Osteocyte (in vitro differentiated cells): ENCODE data around the gene NOL12. TPM values are rescaled to one million over a fixed set of nuclear protein-coding genes. Genes with fewer than 3 reads are reported as not detected.

ENCODE experiments used
- DNase-seq: peaks from one replicate; pipeline ENCODE4 v3.0.0; 2021; ENCODE audit warnings: mixed read lengths; ENCODE audit not compliant: unreplicated experiment; ENCODE audit errors: extremely low spot score
- H3K27ac Mint-ChIP-seq: one replicate; pipeline ENCODE4 v1.8.0; 2021; ENCODE audit warnings: mild to moderate bottlenecking, mixed read lengths; ENCODE audit not compliant: unreplicated experiment
- H3K27me3 Mint-ChIP-seq: one replicate; pipeline ENCODE4 v1.8.0; 2021; ENCODE audit warnings: mixed read lengths; ENCODE audit not compliant: unreplicated experiment
- H3K36me3 Mint-ChIP-seq: one replicate; pipeline ENCODE4 v1.8.0; 2021; ENCODE audit warnings: mixed read lengths; ENCODE audit not compliant: unreplicated experiment
- H3K4me1 Mint-ChIP-seq: one replicate; pipeline ENCODE4 v1.8.0; 2021; ENCODE audit warnings: mixed read lengths; ENCODE audit not compliant: unreplicated experiment
- H3K4me3 Mint-ChIP-seq: one replicate; pipeline ENCODE4 v1.8.0; 2021; ENCODE audit warnings: mild to moderate bottlenecking, moderate library complexity, mixed read lengths; ENCODE audit not compliant: unreplicated experiment
- H3K9me3 Mint-ChIP-seq: one replicate; pipeline ENCODE4 v1.8.0; 2021; ENCODE audit warnings: mixed read lengths; ENCODE audit not compliant: unreplicated experiment
- total RNA-seq: library from RNA; stranded (reverse); gene quantifications from 2 replicates; pipeline ENCODE4 v1.2.1, GENCODE V29; 2021
- TF ChIP-seq, protein P1 (sequence below): fragments of 200-600 bp; sonication (generic); IDR thresholded peaks from 2 replicates; pipeline ENCODE4 v1.5.0; 2021; ENCODE audit warnings: antibody characterized with exemption, mild to moderate bottlenecking, moderate library complexity

NOL12 gene
- total RNA-seq, 1 donor from 2014 or later, result 22.7 TPM

DNA sequence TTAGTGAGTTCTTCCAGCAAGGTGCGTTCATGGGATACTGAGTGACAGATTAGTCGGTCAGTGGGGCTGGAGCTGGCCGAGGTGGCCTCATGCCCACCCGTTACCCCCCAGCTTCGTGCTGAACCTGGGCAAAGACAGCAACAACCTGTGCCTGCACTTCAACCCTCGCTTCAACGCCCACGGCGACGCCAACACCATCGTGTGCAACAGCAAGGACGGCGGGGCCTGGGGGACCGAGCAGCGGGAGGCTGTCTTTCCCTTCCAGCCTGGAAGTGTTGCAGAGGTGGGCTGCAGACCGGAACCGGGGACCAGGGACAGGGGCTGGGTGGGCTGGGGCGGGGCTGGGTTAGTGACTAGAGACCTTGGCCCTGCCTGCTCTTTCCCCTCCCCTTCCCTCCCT is 7.8 kb upstream of the NOL12 start:
- H3K36me3 Mint-ChIP-seq, result peaks cover 10% of the 10 kb centered on the region
- no peak for DNase-seq
- no peaks in the 10 kb centered on the region for H3K27me3 Mint-ChIP-seq
- no peak overlapping the region for H3K27ac Mint-ChIP-seq
- H3K4me1 Mint-ChIP-seq, result peaks cover 49% of the 10 kb centered on the region
- no peak overlapping the region for H3K4me3 Mint-ChIP-seq
- H3K9me3 Mint-ChIP-seq, result no peaks in the 10 kb centered on the region
- TF ChIP-seq, protein P1, sequence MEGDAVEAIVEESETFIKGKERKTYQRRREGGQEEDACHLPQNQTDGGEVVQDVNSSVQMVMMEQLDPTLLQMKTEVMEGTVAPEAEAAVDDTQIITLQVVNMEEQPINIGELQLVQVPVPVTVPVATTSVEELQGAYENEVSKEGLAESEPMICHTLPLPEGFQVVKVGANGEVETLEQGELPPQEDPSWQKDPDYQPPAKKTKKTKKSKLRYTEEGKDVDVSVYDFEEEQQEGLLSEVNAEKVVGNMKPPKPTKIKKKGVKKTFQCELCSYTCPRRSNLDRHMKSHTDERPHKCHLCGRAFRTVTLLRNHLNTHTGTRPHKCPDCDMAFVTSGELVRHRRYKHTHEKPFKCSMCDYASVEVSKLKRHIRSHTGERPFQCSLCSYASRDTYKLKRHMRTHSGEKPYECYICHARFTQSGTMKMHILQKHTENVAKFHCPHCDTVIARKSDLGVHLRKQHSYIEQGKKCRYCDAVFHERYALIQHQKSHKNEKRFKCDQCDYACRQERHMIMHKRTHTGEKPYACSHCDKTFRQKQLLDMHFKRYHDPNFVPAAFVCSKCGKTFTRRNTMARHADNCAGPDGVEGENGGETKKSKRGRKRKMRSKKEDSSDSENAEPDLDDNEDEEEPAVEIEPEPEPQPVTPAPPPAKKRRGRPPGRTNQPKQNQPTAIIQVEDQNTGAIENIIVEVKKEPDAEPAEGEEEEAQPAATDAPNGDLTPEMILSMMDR, result no peak

DNA sequence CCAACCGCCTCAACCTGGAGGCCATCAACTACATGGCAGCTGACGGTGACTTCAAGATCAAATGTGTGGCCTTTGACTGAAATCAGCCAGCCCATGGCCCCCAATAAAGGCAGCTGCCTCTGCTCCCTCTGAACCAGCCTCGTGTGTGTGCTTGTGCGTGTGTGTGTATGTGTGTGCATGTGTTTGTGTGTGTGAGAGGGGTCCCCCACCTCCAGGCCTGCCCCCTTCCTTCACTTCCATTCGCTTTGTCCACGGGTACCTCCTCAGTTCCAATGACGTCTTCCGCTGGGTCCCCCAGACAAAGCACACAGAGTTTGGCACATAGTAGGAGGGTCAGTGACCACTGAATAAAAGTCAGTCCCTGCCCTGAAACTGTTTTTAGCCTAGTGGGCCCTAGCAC is 6.5 kb upstream of the NOL12 start:
- Mint-ChIP-seq H3K27me3 (no peaks in the 10 kb centered on the region), H3K9me3 (no peaks in the 10 kb centered on the region), H3K36me3 (peaks cover 10% of the 10 kb centered on the region), H3K4me1 (peaks cover 41% of the 10 kb centered on the region), H3K27ac (peak overlapping the region; percentile 38), H3K4me3 (peak overlapping the region; percentile 57)
- TF ChIP-seq, protein P1, result no peak
- no peak for DNase-seq

DNA sequence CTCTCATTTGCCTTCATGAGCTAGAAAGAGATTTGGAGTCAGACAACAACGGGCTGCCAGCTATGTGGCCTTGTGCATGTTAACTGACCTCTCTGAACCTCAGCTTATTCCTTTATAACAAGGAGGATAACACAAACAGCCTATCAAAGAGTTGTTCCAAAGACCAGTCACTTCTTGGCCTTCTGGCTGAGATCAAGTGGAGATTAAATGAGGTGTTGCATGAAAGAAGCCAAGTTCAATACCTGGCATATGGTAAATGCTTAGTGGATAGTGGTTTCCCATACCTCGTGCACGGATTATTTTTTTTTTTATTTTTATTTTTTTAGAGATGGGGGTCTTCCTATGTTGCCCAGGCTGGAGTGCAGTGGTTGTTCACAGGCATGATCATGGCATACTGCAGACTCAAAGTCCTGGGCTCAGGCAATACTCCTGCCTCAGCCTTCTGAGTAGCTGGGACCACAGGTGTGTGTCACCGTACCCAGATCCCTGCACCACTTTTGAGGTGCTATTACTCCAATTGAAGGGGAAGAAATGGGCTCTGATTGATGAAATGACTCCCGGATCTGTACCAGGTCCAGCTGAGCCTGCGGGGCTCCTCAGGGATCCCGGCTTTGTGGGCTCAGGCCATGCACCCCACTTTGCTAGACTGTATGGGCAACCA is 5.8 kb upstream of the NOL12 start:
- peaks cover 34% of the 10 kb centered on the region for H3K4me1 Mint-ChIP-seq
- H3K4me3 Mint-ChIP-seq, result no peak overlapping the region
- H3K36me3 Mint-ChIP-seq, result peaks cover 10% of the 10 kb centered on the region
- TF ChIP-seq, protein P1, result no peak
- peak overlapping the region; percentile 50 for H3K27ac Mint-ChIP-seq
- H3K27me3 Mint-ChIP-seq, result no peaks in the 10 kb centered on the region
- H3K9me3 Mint-ChIP-seq, result no peaks in the 10 kb centered on the region
- DNase-seq, result no peak

DNA sequence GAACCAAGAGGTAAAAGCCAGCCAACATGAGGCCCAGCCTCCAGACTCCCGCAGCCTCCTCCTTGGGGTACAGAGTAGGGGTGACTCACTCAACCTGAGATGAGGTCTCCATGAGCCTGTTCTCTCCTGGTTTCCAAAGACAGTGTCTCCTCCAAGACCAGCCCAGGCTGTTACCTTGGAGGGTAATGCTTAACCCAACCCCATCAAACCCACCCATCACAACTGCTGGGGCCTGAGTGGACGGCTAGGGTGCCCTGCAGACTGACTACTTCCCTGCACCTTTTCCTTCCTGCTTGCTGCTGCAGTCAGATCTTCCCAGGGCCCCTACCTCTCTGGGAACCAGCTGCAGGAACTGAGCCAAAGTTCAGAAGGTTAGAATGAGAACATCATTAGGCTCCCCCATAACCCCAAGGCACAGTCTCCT is 5.1 kb upstream of the NOL12 start:
- Mint-ChIP-seq H3K27ac (peak overlapping the region; percentile 50), H3K36me3 (peaks cover 10% of the 10 kb centered on the region), H3K27me3 (no peaks in the 10 kb centered on the region), H3K4me3 (no peak overlapping the region), H3K4me1 (peaks cover 32% of the 10 kb centered on the region), H3K9me3 (no peaks in the 10 kb centered on the region)
- DNase-seq, result no peak
- TF ChIP-seq, protein P1, result no peak

DNA sequence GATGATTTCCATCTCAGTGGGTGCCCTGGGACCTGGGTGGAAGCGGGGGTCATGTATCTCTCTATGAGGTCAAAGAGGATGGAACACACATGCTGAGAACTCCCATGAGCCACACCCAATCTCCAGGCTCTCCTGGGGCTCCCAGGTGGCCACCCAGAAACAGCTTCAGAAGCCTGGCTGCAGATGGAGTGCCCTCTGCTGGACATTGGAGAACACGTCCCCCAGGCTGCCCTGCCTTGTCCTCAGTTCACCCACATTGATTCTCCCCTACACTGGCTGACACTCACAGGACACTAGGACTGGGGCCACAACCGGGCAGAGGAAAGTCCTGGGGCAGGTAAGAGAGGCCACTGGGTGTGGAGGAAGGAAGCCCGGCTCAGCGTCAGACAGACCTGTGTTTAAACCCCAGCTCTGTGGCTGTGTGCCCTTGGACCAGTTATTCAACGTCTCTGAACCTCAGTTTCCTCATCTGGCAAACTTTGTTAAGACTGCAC is 4.5 kb upstream of the NOL12 start:
- no peaks in the 10 kb centered on the region for H3K9me3 Mint-ChIP-seq
- no peaks in the 10 kb centered on the region for H3K27me3 Mint-ChIP-seq
- no peak overlapping the region for H3K4me3 Mint-ChIP-seq
- peaks cover 10% of the 10 kb centered on the region for H3K36me3 Mint-ChIP-seq
- TF ChIP-seq, protein P1, result peak; percentile 93
- peak; percentile 89 for DNase-seq
- H3K4me1 Mint-ChIP-seq, result peaks cover 33% of the 10 kb centered on the region
- peak overlapping the region; percentile 50 for H3K27ac Mint-ChIP-seq
